HG03520 (cell line): ENCODE measurements around the gene PACC1.
"Not testable (repeated sequence)": the region's sequence is repeated elsewhere in the genome, so short reads cannot be mapped to it uniquely, and the experiment has no call there.

Experiments used
- ATAC-seq: cut with Tn5 transposase; IDR thresholded peaks from one replicate; pipeline ENCODE4 v1.9.1; 2021; ENCODE audit warnings: mild to moderate bottlenecking, moderate library complexity; ENCODE audit not compliant: unreplicated experiment

The PACC1 gene

DNA sequence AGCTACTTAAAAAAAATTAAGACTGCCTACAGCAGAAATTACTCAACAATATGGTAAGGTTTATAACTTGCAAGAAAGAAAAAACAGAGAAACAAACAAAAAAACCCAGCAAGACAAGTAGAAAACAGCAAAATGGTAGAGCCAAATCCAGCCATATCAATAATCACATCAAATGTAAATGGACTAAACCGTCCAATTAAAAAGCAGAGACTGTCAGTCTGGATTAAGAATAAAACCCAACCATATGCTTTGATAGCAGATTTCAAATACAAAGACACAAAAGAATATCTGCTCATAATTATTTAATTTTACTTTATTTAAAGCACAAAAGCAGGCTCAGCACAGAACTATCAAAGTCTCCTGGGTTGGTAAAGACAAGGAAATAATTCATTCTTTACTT is 17.5 kb downstream of the PACC1 start:
- no peak for ATAC-seq

- no peak for ATAC-seq
Observed at GRCh38 chr1:212396638-212397037, 18.0 kb downstream of the PACC1 start.

DNA sequence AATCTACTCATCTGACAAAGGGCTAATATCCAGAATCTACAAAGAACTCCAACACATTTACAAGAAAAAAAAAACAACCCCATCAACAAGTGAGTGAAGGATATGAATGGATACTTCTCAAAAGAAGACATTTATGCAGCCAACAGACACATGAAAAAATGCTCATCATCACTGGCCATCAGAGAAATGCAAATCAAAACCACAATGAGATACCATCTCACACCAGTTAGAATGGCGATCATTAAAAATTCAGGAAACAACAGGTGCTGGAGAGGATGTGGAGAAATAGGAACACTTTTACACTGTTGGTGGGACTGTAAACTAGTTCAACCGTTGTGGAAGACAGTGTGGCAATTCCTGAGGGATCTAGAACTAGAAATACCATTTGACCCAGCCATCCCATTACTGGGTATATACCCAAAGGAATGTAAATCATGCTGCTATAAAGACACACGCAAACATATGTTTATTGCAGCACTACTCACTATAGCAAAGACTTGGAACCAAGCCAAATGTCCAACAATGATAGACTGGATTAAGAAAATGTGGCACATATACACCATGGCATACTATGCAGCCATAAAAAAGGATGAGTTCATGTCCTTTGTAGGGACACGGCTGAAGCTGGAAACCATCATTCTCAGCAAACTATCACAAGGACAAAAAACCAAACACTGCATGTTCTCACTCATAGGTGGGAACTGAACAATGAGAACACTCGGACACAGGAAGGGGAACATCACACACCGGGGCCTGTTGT is 18.8 kb downstream of the PACC1 start:
- not testable (repeated sequence) for ATAC-seq

GRCh38 chr1:212388985-212389716 is 25.5 kb downstream of the PACC1 start:
- no peak for ATAC-seq

DNA sequence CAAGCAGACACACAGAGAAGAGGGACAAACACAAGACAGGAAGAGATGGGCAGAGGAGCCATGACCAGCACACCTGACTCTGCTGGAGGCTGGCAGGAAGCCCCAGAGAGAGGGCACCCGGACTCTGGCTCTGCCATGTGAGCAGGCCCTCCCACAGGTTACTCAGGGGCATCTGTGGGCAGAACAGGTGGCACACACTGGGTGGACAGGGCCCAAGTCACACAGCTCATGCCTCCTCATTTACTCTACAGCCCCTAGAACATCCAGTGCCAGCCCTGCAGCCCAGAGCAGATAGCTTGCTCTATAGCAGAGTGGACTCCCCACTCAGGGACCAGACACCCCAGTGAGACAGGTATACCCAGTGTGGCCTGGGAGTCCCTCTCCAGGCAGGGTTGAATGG is 28.7 kb downstream of the PACC1 start:
- no peak for ATAC-seq

DNA sequence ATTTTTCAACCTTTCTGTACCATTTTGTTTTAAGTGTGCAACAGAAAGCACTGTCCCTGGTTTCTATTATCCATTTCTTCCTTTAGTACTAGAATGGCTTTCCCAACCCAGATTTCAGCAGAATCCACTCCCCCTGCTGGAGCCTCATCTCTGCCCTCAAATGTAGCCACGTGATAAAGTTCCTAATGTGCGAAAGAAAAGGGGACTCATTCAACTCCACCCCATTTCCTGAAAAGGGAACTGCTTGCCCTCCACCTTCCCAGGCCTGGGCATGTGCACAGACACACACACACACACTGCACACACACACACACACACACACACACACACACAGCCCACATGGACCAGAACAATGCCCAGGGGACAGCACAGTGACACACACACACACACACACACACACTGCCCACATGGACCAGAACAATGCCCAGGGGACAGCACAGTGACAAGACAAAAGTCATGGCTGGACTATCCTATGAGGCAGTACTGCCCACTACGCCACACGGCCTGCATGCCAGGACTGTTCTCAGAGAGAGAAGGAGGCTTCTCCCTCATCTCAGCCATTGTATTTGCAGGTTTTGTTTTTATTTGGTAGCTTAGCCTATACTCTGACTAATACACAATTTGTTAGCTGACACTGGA is 33.2 kb downstream of the PACC1 start:
- ATAC-seq, result no peak

DNA sequence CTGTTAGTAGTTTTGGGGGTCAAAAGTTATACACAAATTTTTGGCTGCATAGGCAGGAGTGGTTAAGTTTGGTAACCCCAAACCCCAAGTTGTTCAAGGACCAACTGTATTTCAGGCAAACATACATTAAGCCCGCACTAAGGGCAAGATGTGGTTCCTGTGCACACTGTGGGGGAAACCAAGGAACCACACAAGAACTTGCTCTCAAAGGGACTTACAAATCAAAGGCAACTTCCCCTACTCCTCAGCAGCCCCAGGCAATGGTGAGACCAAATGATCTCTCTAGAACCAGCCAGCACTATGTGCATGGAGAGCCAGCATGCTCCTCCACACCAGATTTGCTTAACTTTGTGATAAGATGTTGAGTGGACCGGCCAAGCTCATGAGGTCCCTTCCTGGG is 35.3 kb downstream of the PACC1 start:
- no peak for ATAC-seq

DNA sequence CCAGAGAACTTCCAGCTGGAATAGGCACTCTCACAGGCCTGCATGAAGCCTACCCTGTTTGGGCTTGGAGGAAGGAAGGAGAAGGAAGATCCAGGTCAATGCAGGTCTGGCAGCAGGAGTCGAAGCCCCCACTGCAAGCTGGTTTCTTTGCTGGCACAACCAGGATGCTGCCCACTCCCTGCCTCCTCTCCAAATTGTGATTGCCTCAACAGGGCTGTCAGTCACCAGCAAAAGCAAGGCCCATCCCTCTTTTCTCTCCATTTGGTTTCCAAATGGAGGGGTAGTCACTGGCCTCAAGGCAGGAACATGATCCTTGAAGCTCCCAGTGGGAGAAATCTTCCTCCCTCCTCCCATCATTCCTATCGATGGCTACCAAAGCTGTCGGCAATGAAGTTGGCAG is 37.0 kb downstream of the PACC1 start:
- no peak for ATAC-seq

DNA sequence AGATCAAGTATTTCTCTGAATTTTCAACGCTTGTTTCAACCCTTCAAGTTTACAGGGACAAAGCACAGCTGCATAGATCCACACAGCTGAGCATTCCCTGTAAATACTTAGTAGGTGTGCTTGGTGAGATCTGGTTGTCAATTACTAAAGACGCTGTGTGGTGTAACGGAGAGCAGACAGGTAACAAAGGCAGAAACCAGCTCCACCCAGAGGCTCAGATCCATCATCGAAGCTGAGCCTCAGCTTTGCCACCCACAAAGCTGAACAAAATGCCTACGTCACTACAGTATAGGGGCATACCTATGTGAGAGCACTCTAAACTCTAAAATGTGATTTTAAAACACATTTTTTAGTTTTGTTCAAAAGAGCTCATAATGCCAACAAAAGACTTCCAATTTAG is 38.7 kb downstream of the PACC1 start:
- ATAC-seq, result no peak

- ATAC-seq, result peak; percentile 61
Observed at GRCh38 chr1:212368073-212368484, 46.6 kb downstream of the PACC1 start.

DNA sequence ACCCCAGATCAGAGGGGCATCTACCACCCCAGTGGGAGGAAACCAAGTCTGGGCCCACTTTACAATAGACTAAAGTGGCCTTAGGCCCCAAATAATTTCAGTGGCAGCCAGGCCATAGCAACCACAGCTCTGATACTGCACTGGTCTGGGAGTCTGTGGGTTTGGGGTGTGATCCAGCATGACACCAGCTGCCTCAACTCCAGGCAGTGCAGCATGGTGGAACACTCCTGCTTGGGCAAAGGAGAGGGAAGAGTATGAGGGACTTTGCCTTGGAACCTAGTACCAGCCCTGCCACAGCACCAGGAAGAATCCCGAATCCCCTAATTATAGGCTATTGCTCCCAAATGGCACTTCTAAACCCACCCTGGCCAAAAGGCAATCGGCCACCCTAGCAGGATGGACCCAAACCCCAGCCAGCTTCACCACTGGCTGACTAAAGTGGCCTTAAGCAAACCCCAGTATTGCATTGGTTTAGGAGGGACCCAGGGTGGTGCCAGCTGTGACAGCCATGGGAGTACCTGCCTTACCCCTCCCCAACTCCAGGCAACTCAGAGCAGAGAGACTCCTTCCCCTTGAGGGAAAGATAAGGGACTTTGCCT is 47.1 kb downstream of the PACC1 start:
- peak; percentile 20 for ATAC-seq

GRCh38 chr1:212366901-212367300 is 47.8 kb downstream of the PACC1 start:
- no peak for ATAC-seq

DNA sequence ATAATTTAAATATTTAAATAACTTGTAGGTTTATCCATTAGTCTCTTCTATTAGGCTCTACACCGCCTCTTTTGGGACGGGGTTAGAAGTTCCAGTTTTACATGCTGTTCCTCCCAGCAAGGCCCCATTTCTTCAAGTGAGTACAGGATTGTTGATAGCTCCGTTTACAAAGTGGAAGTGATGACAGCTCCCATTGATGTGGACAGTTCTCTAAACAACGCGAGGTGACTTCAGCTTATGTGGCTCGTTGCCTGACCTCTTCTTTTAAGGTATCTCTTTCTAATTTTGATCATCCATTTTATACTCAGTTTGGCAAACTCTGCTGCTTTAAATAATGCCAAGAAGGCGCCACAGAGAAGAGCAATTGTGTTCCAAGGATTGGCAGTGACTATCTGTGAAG is 49.7 kb downstream of the PACC1 start:
- no peak for ATAC-seq

DNA sequence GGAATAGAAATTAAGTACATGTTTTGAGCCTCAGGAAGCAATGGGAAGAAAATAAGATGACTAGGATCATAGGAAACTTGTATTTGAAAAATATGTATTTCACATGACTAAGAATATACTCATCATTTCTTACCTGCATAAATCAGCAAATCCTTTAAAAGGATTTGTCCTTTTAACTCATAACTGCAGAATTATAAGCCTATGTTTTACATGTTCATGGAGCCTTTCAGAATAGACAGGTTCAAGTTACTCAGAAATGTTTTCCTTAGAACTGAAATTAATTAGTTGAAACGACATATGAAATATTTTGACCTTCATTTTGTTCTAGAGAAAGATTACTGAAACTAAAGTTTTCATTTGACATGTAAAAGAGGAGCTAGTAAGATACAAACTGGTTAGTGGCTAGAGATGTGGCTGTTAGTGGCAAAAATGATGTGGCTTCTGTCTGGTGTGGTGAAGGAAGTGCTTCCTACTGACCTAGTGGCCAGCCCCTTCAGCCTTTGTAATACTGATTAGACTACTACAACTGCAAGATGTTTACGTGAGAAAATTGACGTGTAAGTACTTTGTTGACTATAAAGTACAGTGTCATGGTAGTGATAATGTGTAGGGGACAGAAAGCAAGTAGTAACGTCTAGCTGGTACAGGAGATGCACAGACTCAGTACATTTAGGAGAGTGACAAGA is 54.7 kb downstream of the PACC1 start:
- no peak for ATAC-seq

GRCh38 chr1:212355230-212355969 is 59.3 kb downstream of the PACC1 start:
- ATAC-seq, result no peak

DNA sequence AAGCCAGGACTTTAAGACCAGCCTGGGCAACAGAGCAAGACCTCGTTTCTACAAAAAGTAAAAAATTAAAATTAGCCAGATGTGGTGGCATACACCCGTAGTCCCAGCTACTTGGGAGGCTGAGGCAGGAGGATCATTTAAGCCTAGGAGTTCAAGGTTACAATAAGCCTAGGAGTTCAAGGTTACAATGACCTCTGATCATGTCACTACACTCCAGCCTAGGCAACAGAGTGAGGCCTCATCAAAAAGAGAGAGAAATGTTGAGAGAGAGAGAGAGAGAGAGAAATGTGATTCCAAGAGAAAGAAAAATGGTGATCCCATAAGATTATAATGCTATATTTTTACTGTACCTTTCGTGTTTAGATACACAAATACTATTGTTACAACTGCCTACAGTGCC is 60.2 kb downstream of the PACC1 start:
- no peak for ATAC-seq

DNA sequence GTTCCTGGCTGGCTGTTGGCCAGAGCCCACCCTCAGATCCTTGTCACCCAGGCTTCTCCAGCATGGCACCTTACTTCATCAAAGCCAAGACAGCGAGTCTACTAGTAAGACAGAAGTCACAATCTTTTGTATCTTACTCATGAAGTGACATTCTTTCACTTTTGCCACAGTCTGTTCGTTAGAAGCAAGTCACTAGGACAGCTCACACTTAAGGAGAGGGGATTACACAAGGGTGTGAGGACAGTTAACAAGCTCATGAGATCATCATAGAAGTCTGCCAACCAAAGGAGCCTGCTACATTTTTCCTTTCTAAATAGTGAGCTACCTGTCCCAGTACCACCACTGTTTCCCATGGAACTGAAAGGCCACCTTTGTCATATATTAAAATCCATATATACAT is 61.5 kb downstream of the PACC1 start:
- no peak for ATAC-seq

DNA sequence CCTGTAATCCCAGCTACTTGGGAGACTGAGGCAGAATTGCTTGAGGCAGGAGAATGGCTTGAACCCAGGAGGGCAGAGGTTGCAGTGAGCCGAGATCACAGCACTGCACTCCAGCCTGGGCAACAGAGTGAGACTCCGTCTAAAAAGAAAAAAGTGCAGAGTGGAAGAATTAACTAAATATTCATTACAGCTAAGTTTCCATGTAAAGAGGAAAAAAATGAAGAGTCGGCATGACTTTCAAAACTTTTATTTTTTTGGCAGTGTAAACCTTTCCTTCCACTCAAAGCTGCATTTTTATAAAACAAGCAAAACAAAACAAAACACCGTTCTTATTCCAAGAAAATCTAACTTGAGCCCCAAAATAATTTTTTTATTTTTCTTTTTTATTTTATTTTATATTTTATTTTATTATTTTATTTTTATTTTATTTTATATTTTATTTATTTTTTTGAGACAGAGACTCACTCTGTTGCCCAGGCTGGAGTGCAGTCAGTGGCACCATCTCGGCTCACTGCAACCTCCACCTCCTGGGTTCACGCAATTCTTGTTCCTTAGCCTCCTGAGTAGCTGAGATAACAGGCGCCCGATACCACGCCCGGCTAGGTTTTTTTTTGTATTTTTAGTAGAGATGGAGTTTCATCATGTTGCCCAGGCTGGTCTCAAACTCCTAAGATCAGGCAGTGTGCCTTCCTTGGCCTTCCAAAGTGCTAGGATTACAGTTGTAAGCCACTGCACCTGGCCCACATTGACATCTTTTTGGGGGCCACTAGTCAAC is 62.9 kb downstream of the PACC1 start:
- no peak for ATAC-seq

DNA sequence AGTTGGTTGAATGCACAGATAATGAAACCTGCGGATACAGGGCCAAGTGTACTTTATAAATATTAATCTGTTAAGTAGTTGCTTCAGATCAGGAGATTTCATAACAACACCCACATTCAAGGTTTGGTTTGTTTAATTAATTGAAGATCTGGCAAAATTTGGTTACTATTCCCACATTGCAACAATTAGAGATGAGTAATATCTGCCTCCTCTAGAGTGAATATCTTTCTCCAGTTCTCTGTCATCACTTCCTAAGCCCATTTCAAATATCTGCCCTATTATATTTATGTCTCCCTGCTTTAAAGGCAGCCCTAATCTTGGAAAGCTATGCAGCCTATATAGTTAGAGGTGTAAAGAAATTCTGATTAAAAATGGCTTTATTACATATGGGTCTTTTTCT is 68.1 kb downstream of the PACC1 start:
- ATAC-seq, result no peak

- no peak for ATAC-seq
Observed at GRCh38 chr1:212344905-212345304, 69.8 kb downstream of the PACC1 start.
